Osteoblast (primary cell): ENCODE data around the gene BSCL2. TPM values are rescaled to one million over a fixed set of nuclear protein-coding genes. Genes with fewer than 3 reads are reported as not detected.

Source experiments
- DNase-seq: peaks from one replicate; pipeline ENCODE4 v3.0.0; 2011; ENCODE audit warnings: low spot score, mixed read lengths; ENCODE audit not compliant: insufficient read length; ENCODE audit errors: missing footprints
- H2AFZ ChIP-seq: 2 replicates; pipeline ENCODE4 v1.6.0; 2011; ENCODE audit warnings: mild to moderate bottlenecking, low read length
- H3K27ac ChIP-seq: 2 replicates; pipeline ENCODE4 v1.5.1; 2011; ENCODE audit warnings: mild to moderate bottlenecking, low read depth, low read length, moderate library complexity
- H3K27me3 ChIP-seq: 2 replicates; pipeline ENCODE4 v1.6.0; 2012; ENCODE audit warnings: mild to moderate bottlenecking, control low read depth, inconsistent platforms, low read length, moderate library complexity; ENCODE audit not compliant: insufficient read depth
- H3K36me3 ChIP-seq: 2 replicates; pipeline ENCODE4 v1.5.1; 2011; ENCODE audit warnings: mild to moderate bottlenecking, low read length, control low read depth, moderate library complexity; ENCODE audit not compliant: insufficient read depth
- H3K4me1 ChIP-seq: 2 replicates; pipeline ENCODE4 v1.5.1; 2011; ENCODE audit warnings: mild to moderate bottlenecking, low read length, control low read depth, moderate library complexity; ENCODE audit not compliant: insufficient read depth
- H3K4me2 ChIP-seq: 2 replicates; pipeline ENCODE4 v1.6.0; 2011; ENCODE audit warnings: mild to moderate bottlenecking, low read length; ENCODE audit not compliant: insufficient read depth
- H3K4me3 ChIP-seq: fragments of 200-600 bp; sonication (generic); 3 replicates; pipeline ENCODE4 v1.5.1; 2012; ENCODE audit warnings: mild to moderate bottlenecking, low read length, inconsistent platforms; ENCODE audit not compliant: insufficient read depth
- H3K79me2 ChIP-seq: 2 replicates; pipeline ENCODE4 v1.6.0; 2012; ENCODE audit warnings: mild to moderate bottlenecking, low read length, control low read depth, inconsistent platforms; ENCODE audit not compliant: insufficient read depth
- H3K9me3 ChIP-seq: 2 replicates; pipeline ENCODE4 v1.5.1; 2011; ENCODE audit warnings: low read depth, low read length, control low read depth
- H4K20me1 ChIP-seq: 2 replicates; pipeline ENCODE4 v1.6.0; 2012; ENCODE audit warnings: mild to moderate bottlenecking, low read length, control low read depth; ENCODE audit not compliant: insufficient read depth
- CTCF ChIP-seq: IDR thresholded peaks from 2 replicates; pipeline ENCODE4 v1.5.1; 2011; ENCODE audit warnings: mild to moderate bottlenecking, low read depth, low read length, moderate library complexity; ENCODE audit errors: extremely low read depth
- total RNA-seq: library from RNA; depleted of rRNA; stranded (reverse); fragments of >200 nt; gene quantifications from 2 replicates; pipeline ENCODE4 v1.2.3, GENCODE V29; 2012

Gene BSCL2
- total RNA-seq, 1 donor, result 67.7 TPM

DNA sequence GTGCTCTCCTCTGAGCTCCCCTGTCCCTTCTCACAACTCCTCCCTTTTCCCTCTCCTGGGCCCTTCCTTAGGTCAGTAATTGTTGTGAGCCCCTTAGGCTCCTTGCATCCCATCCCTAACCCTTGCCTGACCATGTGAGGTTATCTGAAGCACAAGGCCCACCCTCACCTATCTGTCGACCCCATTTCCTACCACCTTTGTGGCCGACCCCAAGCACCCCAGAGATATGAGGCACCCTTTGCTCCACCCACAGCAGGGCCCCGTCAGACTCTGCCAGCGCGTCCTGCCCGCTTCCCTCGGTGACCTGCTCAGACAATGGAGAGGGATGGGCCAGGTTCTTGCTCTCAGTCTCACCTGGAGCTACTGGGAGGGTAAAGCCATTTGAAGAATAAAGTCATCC lies 1.6 kb upstream of the BSCL2 start:
- Histone ChIP-seq H3K36me3 (peaks cover 35% of the 10 kb centered on the region), H2AFZ (peak overlapping the region; percentile 92), H4K20me1 (no peaks in the 10 kb centered on the region), H3K27me3 (no peaks in the 10 kb centered on the region), H3K9me3 (no peaks in the 10 kb centered on the region), H3K4me2 (peak overlapping the region; percentile 98), H3K79me2 (peaks cover 13% of the 10 kb centered on the region), H3K27ac (peak overlapping the region; percentile 86), H3K4me3 (peak overlapping the region; percentile 82), H3K4me1 (peaks cover 29% of the 10 kb centered on the region)
- no peak for DNase-seq
- no peak for TF ChIP-seq CTCF

DNA sequence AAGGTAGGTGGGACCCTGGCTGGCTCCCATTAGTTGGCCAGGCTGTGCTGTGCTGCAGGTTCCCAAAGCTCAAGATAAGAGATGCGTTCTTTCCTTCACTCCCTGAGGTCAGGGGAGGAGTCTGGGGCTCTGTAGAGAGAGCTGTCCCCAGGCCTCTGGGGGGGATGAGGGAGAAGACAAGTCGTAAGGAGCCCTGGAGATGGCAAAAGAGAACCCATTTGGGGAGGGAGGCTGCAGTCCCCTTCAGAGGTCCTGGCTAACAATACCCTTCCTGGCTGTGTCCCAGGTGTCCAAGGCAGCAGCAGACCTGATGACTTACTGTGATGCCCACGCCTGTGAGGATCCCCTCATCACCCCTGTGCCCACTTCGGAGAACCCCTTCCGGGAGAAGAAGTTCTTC lies 1.2 kb upstream of the BSCL2 start:
- DNase-seq, result peak; percentile 35
- Histone ChIP-seq H3K9me3 (no peaks in the 10 kb centered on the region), H3K27me3 (no peaks in the 10 kb centered on the region), H3K4me2 (peak overlapping the region; percentile 98), H3K79me2 (peaks cover 13% of the 10 kb centered on the region), H3K36me3 (peaks cover 31% of the 10 kb centered on the region), H3K4me1 (peaks cover 29% of the 10 kb centered on the region), H2AFZ (no peak overlapping the region), H4K20me1 (no peaks in the 10 kb centered on the region), H3K27ac (peak overlapping the region; percentile 86), H3K4me3 (peak overlapping the region; percentile 82)
- no peak for TF ChIP-seq CTCF

GRCh38 chr11:62706850-62707247 lies 375 bp downstream of the BSCL2 start:
- peaks cover 22% of the 10 kb centered on the region for H3K36me3 ChIP-seq
- peak overlapping the region; percentile 75 for H3K4me3 ChIP-seq
- H3K27me3 ChIP-seq, result no peaks in the 10 kb centered on the region
- H3K4me2 ChIP-seq, result peak overlapping the region; percentile 98
- no peak for DNase-seq
- peaks cover 10% of the 10 kb centered on the region for H3K79me2 ChIP-seq
- TF ChIP-seq CTCF, result no peak
- no peak overlapping the region for H2AFZ ChIP-seq
- no peak overlapping the region for H3K27ac ChIP-seq
- H3K9me3 ChIP-seq, result no peaks in the 10 kb centered on the region
- H3K4me1 ChIP-seq, result peaks cover 29% of the 10 kb centered on the region
- no peaks in the 10 kb centered on the region for H4K20me1 ChIP-seq

- Histone ChIP-seq H3K27me3 (no peaks in the 10 kb centered on the region), H3K4me3 (peak overlapping the region; percentile 75), H2AFZ (peak overlapping the region; percentile 81), H3K4me2 (peak overlapping the region; percentile 98), H3K36me3 (peaks cover 22% of the 10 kb centered on the region), H3K4me1 (peaks cover 29% of the 10 kb centered on the region), H4K20me1 (no peaks in the 10 kb centered on the region), H3K27ac (peak overlapping the region; percentile 89), H3K9me3 (no peaks in the 10 kb centered on the region), H3K79me2 (peaks cover 10% of the 10 kb centered on the region)
- DNase-seq, result peak; percentile 97
- TF ChIP-seq CTCF, result no peak
These were observed 1.1 kb downstream of the BSCL2 start for GRCh38 chr11:62705880-62706849.
